Heart left ventricle (tissue), 16 donors: ENCODE results near the gene KIF16B. TPM values are rescaled to one million over a fixed set of nuclear protein-coding genes. Genes with fewer than 3 reads are reported as not detected.
A peak's percentile ranks its signal among the peaks of the same experiment; 100 is the strongest.

ENCODE experiments used
- ATAC-seq, 4 donors: fragments of 200-7000 bp; cut with Tn5 transposase; one replicate each; pipeline ENCODE4 v1.9.1; 2020 to 2022; ENCODE audit warnings: moderate library complexity in 4 of 4, mild to moderate bottlenecking in 3 of 4, moderate number of reproducible peaks in 1 of 4
- DNase-seq, 5 donors: peaks; one replicate each; pipeline ENCODE4 v3.0.0-alpha.2; 2020
- H3K27ac ChIP-seq, 12 donors: fragments of 200-600 bp; sonication (generic) in 4 of 12; one replicate each; pipeline versions ENCODE4 v1.5.0 to v1.8.0; 2016 to 2022; ENCODE audit warnings: mild to moderate bottlenecking in 2 of 12
- H3K27me3 ChIP-seq, 9 donors: fragments of 200-600 bp; sonication (generic) in 2 of 9; one replicate each; pipeline versions ENCODE4 v1.5.1 to v1.8.0; 2016 to 2022; ENCODE audit warnings: mild to moderate bottlenecking in 3 of 9
- H3K36me3 ChIP-seq, 9 donors: fragments of 200-600 bp; sonication (generic) in 2 of 9; one replicate each; pipeline versions ENCODE4 v1.5.0 to v1.8.0; 2018 to 2022; ENCODE audit warnings: mild to moderate bottlenecking in 2 of 9
- H3K4me1 ChIP-seq, 12 donors: fragments of 200-600 bp; sonication (generic) in 4 of 12; one replicate each; pipeline versions ENCODE4 v1.5.0 to v1.8.0; 2016 to 2022; ENCODE audit warnings: mild to moderate bottlenecking in 3 of 12
- H3K4me3 ChIP-seq, 12 donors: fragments of 200-600 bp; sonication (generic) in 4 of 12; one replicate each; pipeline versions ENCODE4 v1.5.0 to v1.8.0; 2017 to 2022; ENCODE audit warnings: mild to moderate bottlenecking in 9 of 12, moderate library complexity in 4 of 12
- H3K9me3 ChIP-seq, 12 donors: fragments of 200-600 bp; sonication (generic) in 4 of 12; one replicate each; pipeline versions ENCODE4 v1.5.0 to v1.8.0; 2016 to 2022; ENCODE audit warnings: mild to moderate bottlenecking in 1 of 12
- POLR2A ChIP-seq, 2 donors: fragments of 450-650 bp; IDR thresholded peaks; one replicate each; pipeline ENCODE4 v1.6.1; 2017; ENCODE audit warnings: antibody characterized with exemption in 2 of 2, mild to moderate bottlenecking in 2 of 2, moderate library complexity in 2 of 2
- WGBS, 4 donors: extraction: QIAGEN DNeasy Blood & Tissue Kit in 2 of 4; methylation state at CpG; one replicate each; pipeline versions ENCODE4 v1.1.5 to v1.1.7; 2013 to 2018; 5-methylcytosine and 5-hydroxymethylcytosine counted together
- intact Hi-C, 10 donors: fragments of 100-400 bp; cut with DNase I; formaldehyde crosslinking; loops; one replicate each; pipeline versions ENCODE4 v1.11.1 to v1.14.2; 2022
- polyA plus RNA-seq, 2 donors: library from polyadenylated mRNA; stranded (reverse); fragments of 200-250 nt; gene quantifications; one replicate each; pipeline ENCODE4 v1.2.3, GENCODE V29; 2013
- total RNA-seq, 9 donors: library from RNA; depleted of rRNA in 2 of 9; stranded (reverse); fragments of >200 nt in 2 of 9; fragmentation: NEBNext Ultra II Directional in 3 of 9; extraction: Animal tissue kit (Norgen Biotek cat#: 25700) in 3 of 9; gene quantifications; one replicate each; pipeline versions ENCODE4 v1.1.0 to v1.2.4, GENCODE V29; 2016 to 2023
- TF ChIP-seq, protein P1 (sequence below), 12 donors: fragments of 200-600 bp; sonication (generic) in 4 of 12; IDR thresholded peaks; one replicate each; pipeline versions ENCODE4 v1.5.0 to v1.8.0; 2018 to 2022; ENCODE audit warnings: antibody characterized with exemption in 12 of 12, mild to moderate bottlenecking in 5 of 12
- donor health status: ischemic (EF 13 %, LVEDD 7.1; RV severe dilation, severe dysfunction).
- donor health status: healthy with polysubstance abuse.
- donor health status: DM: no; HTN: yes; CAD: no.
- donor health status: DM: no; HTN: no; CAD: no.
- donor health status: ischemic (EF 25% LVEDD 6.9; RV normal size, moderate dysfunction).
- donor health status: ischemic (EF 25% LVEDD 5.7; RV mildly dilated, moderate dysfunction).
- donor health status: healthy.
- donor health status: DM: yes; HTN: yes; CAD: no.
- donor health status: ischemic (EF 35%, LVEDD 5.7; RV mildly dilated, moderate dysfunction).
- donor health status: nonischemic (EF 11% LVEDD 7.7; RV severe dilation, severe dysfunction).
- donor health status: DM: yes; HTN: yes; CAD: no.
- donor health status: PGD.
- donor health status: ischemic (EF 29% LVEDD 5.4; RV normal size, mild dysfunction).
- donor health status: nonischemic (EF 23%, LVEDD 6.1; RV moderate dilation, normal function).

The KIF16B gene
- total and polyA plus RNA-seq, 11 donors = 8.8 to 31.8 (median 17.8) TPM

DNA sequence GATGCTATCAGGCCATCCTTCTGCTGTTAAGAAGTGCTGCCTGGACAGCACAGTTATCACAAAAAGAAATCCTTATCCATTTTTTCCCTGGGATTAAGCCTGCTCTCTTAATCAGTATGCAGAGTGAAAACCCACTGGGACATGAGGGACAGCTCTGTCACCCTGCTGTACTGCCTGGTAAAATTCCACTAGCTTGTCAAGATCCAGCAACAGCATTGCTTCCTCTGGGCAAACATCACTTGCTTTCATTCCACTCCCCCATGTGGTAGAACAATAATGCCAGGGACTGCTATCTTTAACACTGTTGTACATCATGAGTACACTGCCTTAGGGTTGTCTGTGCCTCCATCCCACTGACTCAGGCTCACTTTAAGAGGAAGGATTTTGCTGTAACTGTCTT lies 331.3 kb downstream of the KIF16B start:
- intact Hi-C loops = loop anchor here in 1 of 10 donors (10.0 kb wide), 1 partner anchor 233 kb away; no protein-coding TSS in a partner anchor
- no peaks in the 10 kb centered on the region for H3K36me3 ChIP-seq
- H3K27me3 ChIP-seq = no peaks in the 10 kb centered on the region
- ATAC-seq (peak in 3 of 4 donors; percentile 31 to 67 (median 49)), DNase-seq (no peak)
- H3K4me3 ChIP-seq = no peak overlapping the region
- TF ChIP-seq, protein P1, sequence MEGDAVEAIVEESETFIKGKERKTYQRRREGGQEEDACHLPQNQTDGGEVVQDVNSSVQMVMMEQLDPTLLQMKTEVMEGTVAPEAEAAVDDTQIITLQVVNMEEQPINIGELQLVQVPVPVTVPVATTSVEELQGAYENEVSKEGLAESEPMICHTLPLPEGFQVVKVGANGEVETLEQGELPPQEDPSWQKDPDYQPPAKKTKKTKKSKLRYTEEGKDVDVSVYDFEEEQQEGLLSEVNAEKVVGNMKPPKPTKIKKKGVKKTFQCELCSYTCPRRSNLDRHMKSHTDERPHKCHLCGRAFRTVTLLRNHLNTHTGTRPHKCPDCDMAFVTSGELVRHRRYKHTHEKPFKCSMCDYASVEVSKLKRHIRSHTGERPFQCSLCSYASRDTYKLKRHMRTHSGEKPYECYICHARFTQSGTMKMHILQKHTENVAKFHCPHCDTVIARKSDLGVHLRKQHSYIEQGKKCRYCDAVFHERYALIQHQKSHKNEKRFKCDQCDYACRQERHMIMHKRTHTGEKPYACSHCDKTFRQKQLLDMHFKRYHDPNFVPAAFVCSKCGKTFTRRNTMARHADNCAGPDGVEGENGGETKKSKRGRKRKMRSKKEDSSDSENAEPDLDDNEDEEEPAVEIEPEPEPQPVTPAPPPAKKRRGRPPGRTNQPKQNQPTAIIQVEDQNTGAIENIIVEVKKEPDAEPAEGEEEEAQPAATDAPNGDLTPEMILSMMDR (IDR thresholded peaks at IDR 0.05) = peak in 3 of 12 donors; percentile 8 to 18 (median 11)
- TF ChIP-seq POLR2A (IDR thresholded peaks at IDR 0.05) = no peak
- peaks cover 0 to 30% (median 7%) of the 10 kb centered on the region in 12 donors for H3K9me3 ChIP-seq
- no peak overlapping the region for H3K27ac ChIP-seq
- H3K4me1 ChIP-seq = no peaks in the 10 kb centered on the region

DNA sequence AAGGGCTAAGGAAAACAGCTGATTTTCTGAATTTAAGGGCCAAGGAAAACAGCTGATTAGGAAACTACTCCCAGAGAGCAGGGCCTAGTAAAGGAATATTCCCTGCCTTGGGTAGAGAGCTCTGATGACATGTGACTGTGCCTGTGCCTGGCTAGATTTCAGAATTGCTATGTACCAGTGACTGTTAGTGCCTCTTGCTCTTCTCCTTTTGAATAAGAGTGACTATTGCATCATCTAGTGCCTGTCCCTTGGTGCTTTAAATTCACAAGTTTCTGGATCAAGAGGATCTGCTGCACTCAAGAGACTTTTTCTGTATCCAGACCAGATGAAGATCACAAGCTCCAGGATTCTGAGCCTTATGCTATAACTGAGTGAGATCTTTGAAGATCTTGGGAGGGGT lies 332.9 kb downstream of the KIF16B start:
- Histone ChIP-seq H3K27me3 (no peaks in the 10 kb centered on the region), H3K27ac (no peak overlapping the region), H3K4me3 (no peak overlapping the region), H3K4me1 (no peaks in the 10 kb centered on the region), H3K9me3 (peaks cover 0 to 30% (median 7%) of the 10 kb centered on the region in 12 donors), H3K36me3 (no peaks in the 10 kb centered on the region)
- DNase-seq (no peak), ATAC-seq (no peak)
- TF ChIP-seq, protein P1 (IDR thresholded peaks at IDR 0.05) = no peak
- no peak for TF ChIP-seq POLR2A (IDR thresholded peaks at IDR 0.05)
- intact Hi-C loops = loop anchor here in 1 of 10 donors (10.0 kb wide), 1 partner anchor 234 kb away; no protein-coding TSS in a partner anchor

DNA sequence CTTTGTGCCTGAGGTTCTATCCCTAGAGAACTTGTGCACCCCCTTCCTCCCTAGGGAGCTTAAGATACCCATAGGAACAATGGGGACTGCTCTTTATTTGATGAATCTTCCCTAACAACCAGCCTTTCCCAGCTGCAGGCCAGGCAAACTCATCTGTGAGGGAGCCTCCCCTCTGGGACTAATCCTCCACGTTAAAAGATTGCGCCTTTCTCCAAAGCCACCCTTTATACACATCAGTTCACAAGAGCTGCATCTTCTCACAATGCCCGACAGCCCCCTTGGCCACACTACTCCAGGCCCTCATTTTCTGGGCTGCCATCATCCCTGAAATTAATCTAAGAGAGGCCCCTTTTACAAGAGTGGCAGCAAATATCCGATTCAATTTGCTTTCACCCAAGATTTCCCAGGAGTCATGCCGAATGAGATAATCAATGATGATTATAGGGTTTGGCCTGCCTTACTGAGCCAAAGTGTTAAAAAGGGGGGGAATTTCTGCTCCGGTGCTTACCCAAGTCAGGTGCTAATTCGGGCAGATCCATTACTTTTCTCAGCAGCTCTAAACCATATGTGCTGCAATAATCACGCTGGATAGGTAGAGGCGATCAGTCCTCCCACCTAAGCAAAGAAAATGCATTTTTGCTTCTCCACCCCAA lies 336.5 kb downstream of the KIF16B start:
- DNase-seq = no peak
- ATAC-seq = no peak
- H3K4me1 ChIP-seq = peaks cover 0 to 9% (median 0%) of the 10 kb centered on the region in 12 donors
- no peak overlapping the region for H3K4me3 ChIP-seq
- TF ChIP-seq POLR2A (IDR thresholded peaks at IDR 0.05) = no peak
- TF ChIP-seq, protein P1 (IDR thresholded peaks at IDR 0.05) = no peak
- 84 to 91% (median 91%) methylated on average over 9 of the region's 9 CpGs for WGBS, 4 donors
- intact Hi-C loops = no loop called here
- no peak overlapping the region for H3K27ac ChIP-seq
- H3K9me3 ChIP-seq = peaks cover 0 to 30% (median 7%) of the 10 kb centered on the region in 12 donors
- H3K27me3 ChIP-seq = no peaks in the 10 kb centered on the region
- no peaks in the 10 kb centered on the region for H3K36me3 ChIP-seq

DNA sequence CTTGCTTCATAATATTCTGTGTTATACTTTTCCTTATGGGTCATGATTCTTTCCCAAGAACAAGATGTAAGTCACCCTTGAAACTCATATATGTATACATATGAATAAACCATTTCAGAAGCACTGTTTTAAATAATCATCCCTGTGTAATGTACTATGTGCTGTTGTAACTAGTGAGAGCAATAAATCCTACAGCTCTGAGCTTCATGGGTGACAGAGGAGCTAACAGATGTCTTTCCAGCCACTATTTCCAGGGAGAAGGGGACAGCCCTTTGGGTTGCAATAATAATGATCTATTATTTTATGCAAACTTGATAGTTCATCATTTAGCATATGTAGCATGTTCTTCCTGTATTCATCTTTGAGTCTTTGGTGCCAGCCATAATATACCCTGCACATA lies 342.8 kb downstream of the KIF16B start:
- no peaks in the 10 kb centered on the region for H3K27me3 ChIP-seq
- intact Hi-C loops = no loop called here
- DNase-seq (no peak), ATAC-seq (no peak)
- no peak for TF ChIP-seq POLR2A (IDR thresholded peaks at IDR 0.05)
- TF ChIP-seq, protein P1 (IDR thresholded peaks at IDR 0.05) = no peak
- no peaks in the 10 kb centered on the region for H3K9me3 ChIP-seq
- no peak overlapping the region for H3K4me3 ChIP-seq
- H3K27ac ChIP-seq = no peak overlapping the region
- H3K36me3 ChIP-seq = no peaks in the 10 kb centered on the region
- H3K4me1 ChIP-seq = peaks cover 0 to 9% (median 0%) of the 10 kb centered on the region in 12 donors
